Activated T-cell treated with anti-CD3 and anti-CD28 coated beads, Interleukin-2, amount 50 U/mL, for 1 hour (primary cell): ENCODE measurements around the gene KCNG2.

Experiments
- DNase-seq: peaks from one replicate; pipeline ENCODE4 v3.0.0-alpha.2; 2020

KCNG2 gene

GRCh38 chr18:79889569-79889968 is 91.8 kb downstream of the KCNG2 start:
- no peak for DNase-seq

- DNase-seq, result no peak
Measured at GRCh38 chr18:79890674-79891073, 92.9 kb downstream of the KCNG2 start.

GRCh38 chr18:79896738-79897137 is 99.0 kb downstream of the KCNG2 start:
- no peak for DNase-seq

- no peak for DNase-seq
Measured at GRCh38 chr18:79897940-79898625, 100.3 kb downstream of the KCNG2 start.

GRCh38 chr18:79898952-79899608 is 101.3 kb downstream of the KCNG2 start:
- DNase-seq, result no peak

- no peak for DNase-seq
Measured at GRCh38 chr18:79899609-79900445, 102.1 kb downstream of the KCNG2 start.

- no peak for DNase-seq
Measured at GRCh38 chr18:79900610-79901570, 103.2 kb downstream of the KCNG2 start.

- DNase-seq, result no peak
Measured at GRCh38 chr18:79901665-79902064, 103.9 kb downstream of the KCNG2 start.

- DNase-seq, result no peak
Measured at GRCh38 chr18:79902075-79902474, 104.3 kb downstream of the KCNG2 start.

GRCh38 chr18:79902640-79903039 is 104.9 kb downstream of the KCNG2 start:
- DNase-seq, result no peak

- no peak for DNase-seq
Measured at GRCh38 chr18:79903071-79903635, 105.4 kb downstream of the KCNG2 start.

GRCh38 chr18:79903787-79904356 is 106.1 kb downstream of the KCNG2 start:
- DNase-seq, result no peak

GRCh38 chr18:79904357-79905147 is 106.8 kb downstream of the KCNG2 start:
- DNase-seq, result no peak

- DNase-seq, result no peak
Measured at GRCh38 chr18:79905389-79905911, 107.7 kb downstream of the KCNG2 start.

- DNase-seq, result no peak
Measured at GRCh38 chr18:79905993-79906392, 108.3 kb downstream of the KCNG2 start.

- DNase-seq, result no peak
Measured at GRCh38 chr18:79906706-79907105, 109.0 kb downstream of the KCNG2 start.

- no peak for DNase-seq
Measured at GRCh38 chr18:79910563-79911343, 113.0 kb downstream of the KCNG2 start.

GRCh38 chr18:79911344-79912270 is 113.9 kb downstream of the KCNG2 start:
- no peak for DNase-seq
